GM21390 (cell line): ENCODE results near the gene SEPTIN7.

ENCODE experiments used
- ATAC-seq: cut with Tn5 transposase; IDR thresholded peaks from one replicate; pipeline ENCODE4 v1.9.1; 2021; ENCODE audit not compliant: unreplicated experiment

SEPTIN7 gene

DNA sequence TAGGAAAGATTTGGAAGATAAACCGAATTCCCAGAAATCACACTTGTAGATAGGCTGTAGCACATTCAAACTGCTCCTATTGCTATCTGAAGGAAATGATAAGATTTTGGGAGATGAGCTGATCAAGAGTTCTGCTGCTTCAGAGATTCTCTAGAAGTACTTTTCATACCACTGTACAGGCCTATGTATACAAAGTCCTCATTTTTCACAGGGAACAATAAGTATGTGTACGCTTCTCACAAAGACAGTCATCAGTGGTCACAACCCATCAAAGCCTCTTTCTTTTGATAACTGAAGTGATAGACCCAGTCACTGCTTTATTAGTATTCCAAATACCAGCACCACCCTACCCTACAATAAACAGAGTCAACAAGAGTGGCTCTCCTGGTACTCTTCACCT lies 15.6 kb upstream of the SEPTIN7 start:
- no peak for ATAC-seq

DNA sequence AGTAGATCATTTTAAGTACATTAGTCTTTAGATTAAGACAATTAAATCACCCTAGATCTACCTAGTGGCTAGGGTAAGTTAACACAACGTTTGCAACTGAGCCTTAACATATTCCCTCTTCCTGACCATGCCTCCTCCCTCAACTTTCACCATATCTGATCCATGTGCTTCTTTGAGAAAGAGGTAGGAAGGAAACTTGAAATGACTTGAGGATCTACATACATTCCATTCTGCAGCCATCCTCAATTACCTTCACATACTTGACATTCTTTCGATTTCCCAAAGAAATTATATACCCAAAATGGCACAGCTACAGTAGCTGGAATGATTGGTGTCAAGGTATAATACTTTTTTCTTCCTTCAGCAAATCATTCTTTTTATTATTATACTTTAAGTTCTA lies 12.9 kb upstream of the SEPTIN7 start:
- no peak for ATAC-seq

DNA sequence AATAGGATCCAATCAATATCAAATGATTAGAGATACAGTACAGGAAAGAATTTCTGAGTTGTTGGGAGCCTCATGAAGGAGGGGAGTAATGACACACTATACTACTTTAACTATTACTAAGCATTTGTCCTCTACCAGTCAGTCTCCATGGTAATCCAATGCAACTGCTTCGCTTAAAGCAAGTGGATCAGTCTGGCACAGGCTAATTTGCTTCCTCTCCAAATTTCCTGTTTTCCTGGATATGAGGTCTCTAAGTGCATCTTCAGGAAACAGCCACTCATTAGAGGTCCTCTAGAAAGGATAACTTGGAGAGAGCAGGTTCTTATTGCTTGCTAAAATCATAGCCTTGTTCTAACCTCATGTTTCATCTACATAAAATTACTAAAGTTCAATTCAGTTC lies 8.4 kb upstream of the SEPTIN7 start:
- no peak for ATAC-seq

DNA sequence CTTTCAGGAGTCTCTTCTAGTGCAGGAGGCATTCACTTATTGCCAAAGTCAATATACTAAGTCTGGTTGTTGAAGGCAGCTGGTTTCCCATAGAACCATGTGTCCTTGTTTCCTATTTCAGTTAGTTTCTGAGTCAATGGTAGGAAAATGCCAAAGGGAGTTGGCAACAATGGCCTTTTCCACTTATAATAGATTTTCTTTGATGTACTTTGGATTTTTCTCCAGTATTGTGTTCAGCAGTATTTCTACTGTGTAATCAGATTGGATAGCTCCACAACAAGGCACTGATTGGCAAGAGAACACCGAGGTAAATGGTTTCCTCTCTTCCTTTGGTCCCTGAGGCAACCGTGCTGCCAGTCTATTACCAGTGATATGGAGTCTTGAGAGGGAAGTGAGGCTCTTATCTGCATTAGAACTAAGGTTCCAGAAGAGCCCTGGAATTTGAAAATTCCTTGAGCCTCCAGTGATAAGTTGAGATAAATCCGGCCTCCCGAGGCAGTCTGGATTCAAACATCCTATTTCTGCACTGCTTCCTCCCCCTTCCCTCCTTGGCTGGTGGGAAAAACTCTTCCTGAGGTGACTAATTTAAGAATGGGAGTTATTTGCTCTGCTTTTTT lies 7.9 kb upstream of the SEPTIN7 start:
- no peak for ATAC-seq

DNA sequence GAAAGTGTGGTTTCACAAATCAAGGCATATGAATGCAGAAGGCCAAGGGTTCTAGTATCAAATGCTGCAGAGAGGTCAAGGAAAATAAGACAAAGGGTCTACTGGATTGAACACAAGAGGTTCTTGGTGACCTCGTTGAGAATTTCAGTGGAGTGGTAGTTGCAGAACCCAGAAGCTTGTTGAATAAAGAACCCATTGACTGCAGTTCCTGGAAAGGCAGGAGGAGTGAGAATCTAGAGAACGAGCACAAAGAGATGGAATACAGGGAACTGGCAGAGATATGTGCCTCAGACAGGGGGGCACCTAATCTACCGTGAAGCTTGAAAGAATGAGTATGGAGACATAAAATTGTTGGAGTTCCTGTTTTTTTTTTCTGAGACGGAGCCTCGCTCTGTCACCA lies 3.5 kb upstream of the SEPTIN7 start:
- ATAC-seq = no peak

DNA sequence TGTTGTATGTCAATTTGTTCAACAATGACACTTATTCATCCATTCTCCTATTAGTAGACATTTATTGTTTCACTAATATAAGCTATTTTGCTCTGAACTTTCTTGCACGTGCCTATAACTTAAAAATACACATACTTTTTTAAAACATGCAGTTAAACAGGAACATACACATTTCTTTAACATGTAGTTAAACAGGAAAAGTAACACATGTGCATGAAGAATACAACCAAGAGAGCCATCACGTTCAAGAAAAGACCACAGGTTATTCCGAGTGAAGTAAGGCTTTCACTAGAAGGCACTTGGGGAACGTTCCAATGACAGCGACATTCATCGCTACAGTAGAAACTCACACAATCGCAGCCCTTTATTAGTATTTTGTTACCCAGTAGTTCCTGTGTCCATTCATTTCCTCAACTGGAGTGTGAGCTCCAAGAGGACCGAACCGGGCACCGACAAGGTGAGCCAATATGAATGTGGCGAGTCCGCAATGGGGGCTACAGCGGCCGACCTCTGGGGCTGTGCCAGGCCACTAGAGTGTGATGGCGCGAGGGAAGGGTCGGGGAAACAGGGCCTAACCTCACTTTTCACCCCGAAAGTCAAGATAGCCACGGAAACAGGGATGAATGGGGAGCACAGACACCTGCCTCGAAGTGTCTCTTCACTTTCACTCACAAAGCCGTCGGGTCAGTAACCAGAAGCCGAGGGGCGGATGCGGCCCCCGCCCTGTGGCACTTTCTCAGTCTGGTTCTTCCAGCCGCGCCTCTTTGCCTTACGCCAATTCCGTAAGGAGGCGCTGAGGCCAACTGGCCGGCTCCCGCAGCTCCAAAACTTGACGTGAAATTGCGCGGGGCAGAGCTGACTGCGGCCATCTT lies 775 bp upstream of the SEPTIN7 start:
- ATAC-seq = peak; percentile 52

DNA sequence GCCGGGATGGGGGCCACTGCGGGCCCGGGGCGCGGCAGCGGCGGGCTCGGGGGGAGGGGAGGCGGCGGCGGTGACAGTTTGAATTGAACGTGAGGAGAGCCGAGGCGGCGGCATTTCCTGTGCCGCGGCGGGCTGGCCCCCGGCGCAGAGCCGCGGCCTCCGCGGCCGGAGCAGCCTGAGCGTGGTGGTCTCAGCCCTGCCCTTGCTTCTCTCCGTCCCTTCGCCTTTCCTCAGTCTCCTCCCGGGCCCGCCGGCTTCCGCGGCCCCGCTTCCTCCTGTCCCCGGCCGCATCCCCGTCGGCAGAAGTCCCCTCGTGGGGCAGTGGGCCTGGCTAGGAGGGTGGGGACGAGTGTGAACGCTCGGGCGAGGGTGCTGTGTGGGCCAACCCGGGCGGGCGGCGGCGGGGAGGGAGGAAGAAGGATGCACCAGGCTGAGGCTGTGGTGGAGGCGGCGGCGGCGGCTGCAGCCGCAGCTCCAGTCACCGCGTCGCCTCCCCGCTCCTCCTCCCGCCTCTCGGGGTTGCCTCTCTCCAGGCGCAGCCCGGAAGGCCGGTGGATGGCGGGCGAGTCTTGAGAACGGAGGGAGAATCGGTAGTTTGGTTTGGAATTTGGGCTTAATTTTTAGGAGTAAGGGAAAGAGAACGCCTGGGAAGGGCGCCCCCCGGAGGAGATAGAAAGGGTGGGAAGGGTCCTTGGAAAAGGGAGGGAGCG lies 690 bp downstream of the SEPTIN7 start:
- ATAC-seq = peak; percentile 31

DNA sequence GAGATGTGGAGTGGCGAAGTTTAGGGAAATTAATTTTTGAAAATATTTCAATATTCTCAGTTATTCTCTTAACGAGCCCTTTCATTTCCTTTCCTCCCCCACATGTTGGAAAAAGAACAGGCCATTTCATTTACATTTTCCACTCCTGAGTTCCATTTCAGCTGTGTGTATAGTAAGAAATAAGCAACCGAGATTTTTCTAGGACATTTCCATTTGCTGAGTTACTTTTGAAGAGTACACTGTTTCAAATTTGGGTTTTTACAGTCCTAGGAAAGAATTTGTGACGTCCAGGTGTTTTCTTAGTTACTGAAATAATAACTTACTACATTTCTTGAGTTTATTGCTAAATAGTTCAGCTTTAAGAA lies 1.2 kb downstream of the SEPTIN7 start:
- ATAC-seq = no peak

DNA sequence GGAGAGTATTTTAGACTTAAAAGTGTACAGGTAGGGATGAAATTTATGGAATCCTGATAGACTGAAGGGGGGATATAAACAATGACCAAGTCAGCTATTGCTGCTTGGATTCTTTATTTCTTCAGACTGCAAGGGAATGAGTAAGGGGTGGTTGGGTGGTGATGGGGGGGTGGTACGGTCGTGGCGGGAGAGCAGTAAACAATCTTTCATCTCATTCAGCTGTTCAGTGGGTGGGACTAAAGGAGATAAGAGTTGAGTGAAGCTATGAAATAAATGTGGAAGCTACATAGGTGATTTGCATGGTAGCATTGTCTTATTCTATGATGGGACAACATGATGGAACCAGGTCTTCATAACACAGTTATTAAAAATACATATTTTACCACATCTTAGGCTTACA lies 1.8 kb downstream of the SEPTIN7 start:
- no peak for ATAC-seq

DNA sequence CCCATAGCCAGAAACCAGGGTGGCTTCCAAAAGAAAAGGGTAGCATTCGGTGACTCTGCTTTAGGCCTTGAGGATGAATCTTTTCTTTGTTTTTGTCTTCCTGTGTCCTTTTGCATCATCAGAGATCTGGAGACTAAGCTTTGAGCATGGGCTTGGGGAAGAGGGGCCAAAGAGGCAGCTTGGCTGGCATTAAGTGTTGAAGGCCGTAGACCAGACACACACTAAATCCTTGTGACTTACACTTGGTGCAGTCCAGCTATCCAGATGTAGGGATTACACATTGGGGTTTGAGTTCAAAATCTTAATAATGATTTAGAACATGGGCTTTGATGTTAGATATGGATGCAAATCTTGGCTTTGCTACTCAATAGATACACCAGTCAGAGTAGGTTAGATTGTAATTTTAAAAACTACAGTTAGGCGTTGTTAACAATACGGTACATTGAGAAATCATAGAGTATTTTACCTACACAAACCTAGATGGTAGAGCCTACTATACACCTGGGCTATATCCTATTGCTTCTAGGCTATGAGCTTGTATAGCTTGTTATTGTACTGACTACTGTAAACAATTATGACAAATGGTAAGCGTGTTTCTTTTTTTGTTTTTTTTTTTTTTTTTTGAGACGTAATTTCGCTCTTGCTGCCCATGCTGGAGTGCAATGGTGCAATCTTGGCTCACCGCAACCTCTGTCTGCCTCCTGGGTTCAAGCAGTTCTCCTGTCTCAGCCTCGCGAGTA lies 3.5 kb downstream of the SEPTIN7 start:
- ATAC-seq = no peak

DNA sequence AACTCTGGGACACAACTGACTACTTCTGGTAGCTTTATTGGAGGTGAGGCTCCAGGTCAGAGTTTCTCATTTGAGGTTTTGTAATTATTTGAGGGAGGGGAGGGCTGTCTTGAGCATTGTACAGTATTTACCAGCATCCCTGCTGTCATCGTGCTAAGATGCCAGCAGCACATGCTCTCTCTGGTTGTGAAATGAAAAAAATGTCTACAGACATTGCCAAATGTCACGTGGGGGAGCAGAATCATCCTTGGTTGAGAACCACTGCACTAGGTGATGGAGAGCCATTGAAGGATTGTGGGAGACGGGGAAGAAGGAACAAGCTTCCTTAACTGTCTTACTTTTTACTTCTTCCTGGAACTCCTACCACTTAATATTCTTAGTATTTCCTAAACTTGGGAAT lies 5.0 kb downstream of the SEPTIN7 start:
- ATAC-seq = no peak

DNA sequence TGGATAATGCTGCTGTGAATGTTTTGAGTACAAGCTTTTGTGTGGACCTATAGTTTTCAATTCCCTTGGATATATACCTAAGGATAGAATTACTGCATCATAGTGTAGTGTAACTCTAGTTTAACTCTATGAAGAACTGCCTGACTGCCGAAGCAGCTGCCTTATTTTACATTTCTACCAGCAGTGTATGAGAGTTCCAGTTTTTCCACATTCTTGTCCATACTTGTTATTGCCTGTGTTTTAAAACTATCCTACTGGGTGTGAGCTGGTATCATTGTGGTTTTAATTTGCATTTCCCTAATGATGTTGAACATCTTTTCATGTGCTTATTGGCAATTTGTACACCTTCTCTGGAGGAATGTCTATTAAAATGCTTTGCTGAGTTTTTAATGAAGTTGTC lies 15.7 kb downstream of the SEPTIN7 start:
- no peak for ATAC-seq

DNA sequence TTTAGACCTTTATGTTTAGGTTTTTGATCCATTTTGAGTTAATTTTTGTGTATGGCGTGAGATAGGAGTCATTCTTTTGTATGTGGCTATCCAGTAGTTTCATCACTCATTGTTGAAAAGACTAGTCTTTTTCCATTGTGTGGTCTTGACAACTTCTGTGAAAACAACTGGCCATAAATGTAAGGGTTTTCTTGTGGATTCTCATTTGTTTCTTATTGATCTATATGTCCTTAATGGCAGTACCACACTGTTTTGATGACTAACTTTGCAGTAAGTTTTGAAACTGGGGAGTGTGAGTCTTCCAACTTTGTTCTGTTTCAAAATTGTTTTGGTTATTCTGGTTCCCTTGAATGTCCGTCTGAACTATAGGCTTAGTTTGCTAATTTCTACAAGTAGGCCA lies 16.3 kb downstream of the SEPTIN7 start:
- ATAC-seq = no peak

DNA sequence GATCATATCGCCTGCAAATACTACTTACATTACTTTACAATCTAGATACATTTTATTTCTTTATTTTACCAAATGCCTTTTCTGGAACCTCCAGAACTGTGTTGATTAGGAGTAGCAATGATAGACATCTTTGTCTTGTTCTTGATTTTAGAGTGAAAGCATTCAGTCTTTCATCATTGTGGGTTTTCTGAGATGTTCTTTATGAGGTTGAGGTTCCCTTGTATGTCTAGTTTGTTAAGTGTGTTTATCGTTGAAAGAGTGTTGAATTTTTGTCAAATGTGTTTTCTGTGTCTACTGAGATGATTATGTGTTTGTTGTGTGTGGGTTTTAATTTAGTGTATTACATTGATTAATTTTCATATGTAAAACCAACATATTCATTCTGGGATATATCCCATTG lies 17.1 kb downstream of the SEPTIN7 start:
- ATAC-seq = no peak

DNA sequence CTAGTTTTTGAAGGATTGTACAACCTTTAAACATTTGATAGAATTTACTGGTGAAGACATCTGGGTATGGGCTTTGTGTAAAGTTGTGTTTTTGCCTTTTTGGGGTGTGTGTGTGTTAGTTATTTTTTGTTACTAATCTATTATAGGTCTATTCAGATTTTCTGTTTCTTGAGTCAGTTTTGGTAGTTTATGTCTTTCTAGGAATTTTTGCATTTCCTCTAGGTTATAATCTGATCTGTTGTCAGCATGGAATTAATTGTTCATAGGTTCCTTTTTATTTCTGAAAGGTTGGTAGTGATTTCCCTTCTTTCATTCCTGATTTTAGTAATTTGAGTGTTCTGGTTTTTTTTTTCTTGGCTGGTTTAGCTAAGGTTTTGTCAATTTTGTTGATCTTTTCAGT lies 17.7 kb downstream of the SEPTIN7 start:
- ATAC-seq = no peak

DNA sequence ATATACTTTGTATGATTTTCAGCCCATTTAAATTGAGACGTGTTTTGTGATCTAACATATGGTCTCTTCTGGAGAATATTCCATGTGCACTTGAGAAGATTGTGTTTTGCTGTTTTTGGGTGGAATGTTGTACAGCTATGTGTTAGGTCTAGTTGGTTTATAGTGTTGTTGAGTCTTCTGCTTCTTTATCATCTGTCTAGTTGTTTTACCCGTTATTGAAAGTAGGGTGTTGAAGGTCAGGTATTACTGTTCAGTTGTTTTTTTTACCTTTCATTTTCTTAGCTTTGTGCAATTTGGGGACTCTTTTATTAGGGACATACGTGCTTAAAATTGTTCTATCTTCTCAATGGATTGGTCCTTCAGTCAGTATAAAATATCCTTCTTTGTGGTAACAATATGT lies 18.5 kb downstream of the SEPTIN7 start:
- no peak for ATAC-seq

DNA sequence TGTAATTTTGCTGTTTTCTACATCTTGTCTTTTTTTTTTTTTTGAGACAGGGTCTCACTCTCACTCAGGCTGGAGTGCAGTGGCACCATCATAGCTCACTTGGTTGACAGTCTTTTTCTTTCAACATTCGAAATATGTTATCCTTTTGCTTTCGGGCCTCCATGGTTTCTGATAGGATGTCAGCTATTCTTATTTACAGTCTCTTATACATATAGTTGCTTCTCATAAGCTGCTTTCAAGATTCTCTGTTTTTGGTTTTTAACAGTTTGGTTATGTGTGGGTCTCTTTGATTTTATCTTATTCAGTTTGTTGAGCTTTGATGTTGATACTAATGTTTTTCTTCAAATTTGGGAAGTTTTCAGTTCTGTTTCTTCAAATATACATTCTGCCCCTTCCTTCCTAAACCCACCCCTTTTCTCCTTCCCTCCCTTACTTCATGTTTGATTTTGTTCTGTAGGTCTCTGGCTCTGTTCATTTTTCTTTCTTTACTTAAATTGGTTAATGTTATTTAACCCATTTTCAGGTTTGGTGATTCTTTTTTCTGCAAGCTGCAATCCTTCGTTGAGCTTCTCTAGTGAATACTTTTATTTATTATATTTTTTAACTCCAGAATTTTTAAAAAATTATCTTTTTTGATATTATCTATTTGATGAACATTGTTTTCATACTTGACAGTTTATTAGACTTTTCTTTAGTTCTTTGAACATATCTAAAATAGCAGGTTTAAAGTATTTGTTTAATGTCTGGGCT lies 19.3 kb downstream of the SEPTIN7 start:
- ATAC-seq = no peak

DNA sequence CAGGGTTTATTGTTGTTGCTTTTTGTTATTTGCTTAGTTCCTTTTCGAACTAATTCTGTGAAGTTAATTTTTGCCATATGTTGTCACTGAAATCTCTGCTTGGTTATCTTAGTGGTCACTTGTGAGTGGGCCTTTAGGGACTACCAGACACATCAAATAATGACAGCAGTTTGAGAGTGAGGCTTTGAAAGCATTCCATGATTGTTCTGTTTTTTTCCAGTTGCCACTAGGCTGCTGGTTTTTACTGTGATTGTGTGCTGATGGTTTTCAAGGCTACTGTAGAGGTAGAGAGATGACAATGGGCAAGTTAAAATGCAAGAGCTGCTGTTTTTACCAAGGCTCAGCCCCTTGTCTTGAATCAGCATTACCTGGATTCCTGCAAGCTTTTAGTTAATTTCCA lies 20.0 kb downstream of the SEPTIN7 start:
- ATAC-seq = no peak

DNA sequence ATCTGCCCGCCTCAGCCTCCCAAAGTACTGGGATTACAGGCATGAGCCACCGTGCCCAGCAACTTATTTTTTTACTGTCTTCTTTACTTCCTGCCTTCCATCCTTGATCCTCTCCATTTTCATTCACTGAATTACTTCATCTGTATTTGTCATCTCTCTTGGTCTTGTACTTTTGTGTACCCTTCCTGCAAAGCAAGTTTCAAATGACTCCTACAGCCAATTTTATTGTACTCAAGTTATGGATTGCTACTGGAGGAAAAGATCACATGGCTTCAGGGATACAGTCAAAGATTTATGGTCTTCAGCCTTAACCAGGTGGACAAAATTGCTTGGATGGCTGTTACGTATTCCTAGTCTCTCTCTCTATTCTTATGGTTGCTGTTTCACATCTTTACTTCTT lies 22.6 kb downstream of the SEPTIN7 start:
- no peak for ATAC-seq

DNA sequence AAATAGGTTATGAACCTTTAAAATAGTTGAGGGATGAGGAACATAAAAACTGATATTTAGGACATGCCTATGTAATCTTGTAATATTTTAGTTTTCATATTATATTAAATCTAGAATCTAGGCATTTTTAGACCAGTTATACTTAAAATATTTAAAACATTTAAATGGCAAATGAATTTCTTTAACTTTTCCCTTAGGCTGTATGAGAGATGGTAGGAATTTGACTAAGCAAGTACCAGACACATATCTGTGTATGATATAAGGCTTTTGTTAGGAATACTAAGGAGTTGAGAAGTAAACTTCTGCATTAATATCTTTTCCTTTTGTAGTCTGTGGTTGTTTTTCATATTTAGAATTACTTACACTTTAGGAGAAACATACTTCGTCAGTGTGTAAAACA lies 25.1 kb downstream of the SEPTIN7 start:
- no peak for ATAC-seq

DNA sequence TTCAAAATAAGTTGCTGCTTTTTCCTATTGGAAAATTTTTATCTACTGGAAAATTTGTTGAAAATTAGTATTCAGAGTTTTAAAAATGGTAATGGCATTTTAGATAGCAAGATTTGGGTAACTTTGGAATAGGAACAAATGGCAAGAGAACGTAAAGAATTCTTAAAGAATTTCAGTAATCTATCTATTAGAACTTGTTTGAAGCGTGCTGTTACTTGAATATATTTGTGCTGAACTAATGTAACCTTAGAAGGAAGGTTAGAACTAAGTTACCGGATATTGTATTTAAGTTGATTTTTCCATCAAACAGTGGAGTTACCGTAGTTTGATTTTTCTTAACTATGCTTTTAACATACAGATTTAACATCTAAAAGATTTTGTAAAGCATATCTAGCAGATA lies 25.9 kb downstream of the SEPTIN7 start:
- no peak for ATAC-seq
